IPS-NIHi7 (cell line): ENCODE results near the gene STK16.
A peak's percentile ranks its signal among the peaks of the same experiment; 100 is the strongest.
"Not testable (repeated sequence)": the region's sequence is repeated elsewhere in the genome, so short reads cannot be mapped to it uniquely, and the experiment has no call there.

ENCODE experiments used
- DNase-seq: peaks from one replicate; pipeline ENCODE4 v3.0.0; 2012; ENCODE audit warnings: mixed read lengths; ENCODE audit errors: extremely low spot score

The STK16 gene

GRCh38 chr2:219287116-219287440 lies 41.8 kb downstream of the STK16 start:
- not testable (repeated sequence) for DNase-seq

DNA sequence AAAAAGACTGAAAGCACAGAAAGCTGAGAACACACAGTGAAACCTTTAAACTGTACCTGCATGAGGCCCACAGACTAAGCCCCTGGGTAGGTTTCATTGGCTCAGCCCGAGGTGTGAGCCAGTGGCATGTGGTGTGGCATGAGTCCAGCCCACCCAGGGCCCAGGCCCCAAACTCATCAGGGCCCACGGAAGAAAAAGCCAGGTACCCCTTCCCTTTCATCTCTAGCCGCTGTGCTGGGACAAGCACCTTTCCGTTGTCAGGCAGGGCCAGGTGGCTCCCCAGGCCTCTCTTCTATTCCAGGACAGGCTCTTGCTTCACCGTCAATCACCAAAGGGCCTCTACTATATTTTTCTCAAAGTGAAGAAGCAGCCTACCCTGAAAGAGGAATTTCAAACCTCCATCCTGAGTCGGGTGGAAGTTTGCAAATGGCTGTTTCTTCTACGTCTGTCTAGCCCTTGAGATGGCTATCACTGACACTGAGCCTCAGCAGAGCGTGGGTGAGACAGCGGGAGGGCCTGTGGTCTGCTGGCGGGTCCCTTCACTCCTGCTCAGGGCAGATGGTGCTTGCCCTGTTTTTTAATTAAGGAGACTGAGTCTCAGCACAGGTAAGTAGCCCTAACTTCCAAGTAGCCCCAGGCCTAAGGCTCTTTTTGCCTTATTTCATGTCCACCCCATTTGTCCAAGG lies 42.4 kb downstream of the STK16 start:
- DNase-seq = no peak

GRCh38 chr2:219289195-219289536 lies 43.9 kb downstream of the STK16 start:
- no peak for DNase-seq

DNA sequence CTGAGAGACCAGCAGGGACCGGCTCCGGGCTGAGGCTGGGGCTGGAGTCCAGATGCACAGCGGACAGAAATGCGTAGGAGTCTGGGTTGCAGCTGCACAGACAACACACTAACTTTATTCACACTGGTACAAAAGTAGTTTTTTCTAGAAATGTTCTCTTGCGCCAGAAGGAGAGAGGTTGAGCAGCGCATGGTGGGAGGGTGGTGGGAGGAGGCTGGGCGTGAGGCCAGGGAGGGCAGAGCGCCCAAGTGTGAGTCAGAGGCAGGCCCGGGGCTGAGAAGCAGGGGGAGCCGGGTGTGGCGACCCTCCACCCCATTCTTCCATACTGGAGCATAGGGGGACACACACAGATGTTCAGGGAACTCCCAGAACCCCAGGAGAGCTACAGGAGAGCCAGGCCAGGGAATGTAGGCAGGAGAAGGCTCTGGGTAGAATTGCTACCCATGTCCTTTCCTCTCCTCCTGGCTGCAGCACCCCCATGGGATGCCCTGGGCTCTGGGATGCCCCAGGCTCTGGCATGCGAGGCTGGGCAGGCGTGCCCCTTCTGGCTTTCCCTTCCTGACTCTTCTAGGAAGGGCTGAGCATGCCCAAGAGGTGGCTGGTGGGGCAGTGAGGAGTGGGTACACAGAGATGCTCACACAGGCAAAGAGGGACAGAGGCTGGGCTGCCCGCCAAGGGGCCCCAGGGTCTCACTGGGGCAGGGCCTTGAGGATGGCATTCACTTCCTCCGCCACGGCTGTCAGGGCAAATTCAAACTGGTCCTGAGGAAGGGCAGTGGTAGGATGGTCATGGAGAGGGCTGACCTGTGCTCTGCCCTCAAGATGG lies 44.5 kb downstream of the STK16 start:
- no peak for DNase-seq

- DNase-seq = no peak
These were observed 45.3 kb downstream of the STK16 start for GRCh38 chr2:219290381-219291171.

DNA sequence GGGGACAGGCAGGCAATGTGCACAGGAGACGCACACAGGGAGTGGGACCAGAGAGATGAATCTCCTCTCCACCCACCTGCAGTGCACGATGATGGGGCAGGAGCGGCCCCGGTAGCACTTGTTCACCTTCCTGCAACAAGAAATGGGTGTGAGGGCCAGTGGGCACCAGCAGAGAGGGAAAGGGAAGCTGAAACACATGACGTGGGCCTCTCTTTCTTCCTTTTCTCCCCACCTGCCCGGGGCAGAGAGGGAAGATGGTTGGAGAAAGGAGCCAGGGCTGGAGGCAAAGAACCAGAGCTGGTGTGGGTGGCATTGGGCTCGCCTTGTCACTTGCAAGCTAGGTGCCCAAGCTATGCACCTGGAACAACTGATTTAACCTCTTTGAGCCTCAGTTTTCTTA lies 46.1 kb downstream of the STK16 start:
- DNase-seq = no peak

DNA sequence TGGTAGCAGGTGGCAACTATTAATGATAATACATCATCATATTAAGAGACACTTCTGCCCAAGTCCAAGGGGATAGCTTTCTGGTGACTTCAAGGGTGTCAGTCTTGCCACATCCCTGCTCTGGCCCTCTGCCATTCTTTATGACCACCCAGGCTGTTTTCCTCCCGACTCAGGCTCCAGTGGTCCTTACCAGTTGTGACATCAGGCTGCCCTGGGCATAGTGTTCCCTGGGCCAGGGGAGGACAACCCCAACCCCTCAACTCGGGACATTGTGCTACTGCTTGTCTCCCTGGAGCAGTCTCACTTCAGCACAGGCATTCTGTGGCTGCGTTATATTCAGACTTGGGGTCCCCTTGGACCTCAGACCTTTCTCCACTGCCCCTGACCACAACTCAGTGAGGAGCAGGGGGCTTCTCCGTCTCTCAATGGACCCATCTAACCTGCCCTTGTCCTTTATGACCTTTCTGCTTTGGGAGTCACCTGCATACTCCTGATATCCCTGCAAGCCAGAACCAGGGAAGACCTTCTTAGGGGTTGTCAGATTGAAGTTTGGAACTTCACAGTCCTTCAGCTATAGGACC lies 46.7 kb downstream of the STK16 start:
- no peak for DNase-seq

DNA sequence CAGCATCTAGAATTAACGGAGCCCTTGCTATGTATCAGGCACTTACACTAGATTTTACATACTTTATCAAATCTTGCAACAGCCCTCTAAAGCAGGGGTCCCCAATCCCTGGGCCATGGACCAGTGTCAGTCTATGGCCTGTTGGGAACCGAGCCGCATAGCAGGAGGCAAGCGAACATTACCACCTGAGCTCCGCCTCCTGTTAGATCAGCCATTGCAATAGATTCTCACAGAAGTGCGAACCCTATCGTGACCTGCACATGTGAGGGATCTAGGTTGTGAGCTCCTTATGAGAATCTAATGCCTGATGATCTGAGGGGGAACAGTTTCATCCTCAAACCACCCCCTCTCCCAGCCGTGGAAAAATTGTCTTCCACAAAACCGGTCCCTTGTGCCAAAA lies 47.3 kb downstream of the STK16 start:
- no peak for DNase-seq

DNA sequence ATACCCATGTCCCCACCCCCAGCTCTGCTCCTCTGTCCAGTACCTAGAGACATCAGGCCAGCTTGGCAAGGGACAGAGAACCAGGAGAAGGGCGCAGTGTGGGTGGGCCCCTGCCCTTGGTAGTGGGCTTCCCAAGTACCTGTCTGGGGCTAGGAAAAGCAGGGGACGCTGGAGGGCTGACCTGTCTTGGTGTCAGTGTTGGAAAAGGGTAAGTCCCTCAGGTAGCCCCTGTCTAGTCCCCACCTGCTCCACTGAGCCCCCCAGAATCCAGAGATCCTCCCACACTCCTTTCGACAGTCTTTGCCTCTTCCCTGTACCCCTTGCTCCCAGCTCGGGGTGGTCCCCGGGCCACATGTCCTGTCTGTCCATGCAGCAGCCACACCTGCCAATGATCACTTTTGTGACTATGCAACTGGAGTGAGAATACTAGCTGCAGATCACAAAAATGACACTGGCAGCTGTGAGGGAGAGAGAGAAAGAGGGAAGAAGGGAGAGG lies 48.5 kb downstream of the STK16 start:
- no peak for DNase-seq

DNA sequence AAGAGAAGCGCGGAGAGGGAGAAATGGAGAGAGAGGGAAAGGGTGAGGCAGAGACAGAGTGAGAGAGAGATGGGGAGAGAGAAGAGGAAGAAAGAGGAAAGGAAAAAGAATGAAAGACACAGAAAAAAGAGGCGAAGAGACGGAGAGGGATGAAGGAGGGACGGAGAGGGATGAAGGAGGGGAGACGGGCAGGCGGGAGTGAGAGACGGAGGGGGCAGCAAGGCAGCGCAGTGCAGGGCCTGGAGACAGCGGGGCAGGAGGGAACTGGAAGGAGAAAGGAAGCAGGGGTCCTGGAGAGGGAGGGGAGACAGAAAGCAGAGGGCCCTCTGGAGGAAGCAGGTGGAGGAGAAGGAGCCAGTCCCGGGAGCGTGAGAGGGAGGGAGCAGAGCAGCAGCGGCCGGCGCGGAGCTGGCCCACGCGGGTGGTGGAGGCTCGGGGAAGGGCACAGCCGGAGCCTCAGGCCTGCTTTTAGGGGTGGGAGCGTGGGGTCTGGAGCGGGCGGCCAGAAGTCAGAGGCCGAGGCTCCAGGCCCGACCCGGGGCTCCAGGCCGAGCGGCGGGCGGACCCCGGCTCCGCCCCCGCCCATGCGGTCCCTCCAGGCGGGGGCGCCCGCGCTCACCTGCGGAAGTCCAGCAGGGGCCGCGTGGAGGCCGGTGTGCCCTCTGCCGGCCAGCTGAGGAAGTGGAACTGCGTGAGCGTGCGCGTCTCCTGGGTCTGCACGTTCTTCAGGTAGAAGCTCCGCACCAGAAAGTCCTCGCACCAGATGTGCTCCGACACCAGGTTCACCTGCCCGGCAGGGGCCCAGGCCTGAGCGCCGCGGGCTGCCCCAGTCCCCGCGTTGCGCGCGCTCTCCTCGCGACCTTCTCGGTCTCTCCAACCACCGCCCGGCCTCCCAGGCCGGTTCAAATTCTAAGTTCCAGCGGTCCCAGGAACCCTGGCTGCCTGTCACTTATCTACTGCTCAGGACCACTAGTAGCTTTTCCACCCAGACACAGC lies 49.4 kb downstream of the STK16 start:
- peak; percentile 94 for DNase-seq

GRCh38 chr2:219296142-219296541 lies 50.9 kb downstream of the STK16 start:
- no peak for DNase-seq

GRCh38 chr2:219296631-219297391 lies 51.5 kb downstream of the STK16 start:
- no peak for DNase-seq

GRCh38 chr2:219297766-219298456 lies 52.6 kb downstream of the STK16 start:
- DNase-seq = no peak

DNA sequence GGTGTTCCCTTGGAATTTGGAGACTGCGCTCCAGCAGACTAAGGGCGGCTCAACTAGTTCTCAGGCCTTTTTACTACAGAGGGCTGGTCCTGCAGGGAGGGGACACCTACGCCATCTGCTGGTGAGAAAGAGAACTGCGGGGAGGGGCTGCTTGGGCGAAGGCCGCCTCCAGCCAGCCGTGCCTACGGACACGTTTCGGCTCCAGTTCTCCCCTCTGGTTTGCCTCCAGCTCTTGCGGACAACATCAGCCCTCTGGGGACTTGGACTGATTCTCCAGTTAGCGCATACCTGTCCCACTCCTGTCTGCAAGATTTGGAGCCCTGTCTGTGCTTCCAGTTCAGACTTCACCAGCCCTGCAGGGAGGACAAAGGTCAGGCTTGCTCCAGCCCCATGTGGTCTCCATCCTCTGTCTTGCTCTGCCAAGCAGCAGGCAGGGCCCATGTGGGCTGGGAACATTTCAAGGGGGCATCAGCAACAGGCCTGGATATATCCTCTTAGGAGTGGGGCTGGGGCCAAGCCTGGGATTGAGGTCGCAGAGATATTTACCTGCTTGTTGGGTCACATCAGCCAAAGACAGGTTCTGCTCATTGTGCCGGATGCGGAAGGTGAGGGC lies 53.6 kb downstream of the STK16 start:
- peak; percentile 94 for DNase-seq

- no peak for DNase-seq
These were observed 54.1 kb downstream of the STK16 start for GRCh38 chr2:219299372-219299760.
